SJCRH30 (cell line): Measurements from ENCODE around the gene ZNF280B. TPM values are rescaled to one million over a fixed set of nuclear protein-coding genes. Genes with fewer than 3 reads are reported as not detected.
"Not testable (repeated sequence)": the region's sequence is repeated elsewhere in the genome, so short reads cannot be mapped to it uniquely, and the experiment has no call there.

Experiments
- DNase-seq, 2 experiments: peaks; one replicate each; pipeline ENCODE4 v3.0.0-alpha.2; 2015 to 2020
- H3K27ac ChIP-seq: fragments of 250-450 bp; sonication (Bioruptor Pico); 2 replicates; pipeline ENCODE4 v1.5.1; 2020; ENCODE audit warnings: mild to moderate bottlenecking, moderate library complexity
- H3K27me3 ChIP-seq: fragments of 250-450 bp; sonication (Bioruptor Pico); 2 replicates; pipeline ENCODE4 v1.5.1; 2020; ENCODE audit warnings: mild to moderate bottlenecking, moderate library complexity
- H3K36me3 ChIP-seq: fragments of 250-450 bp; sonication (Bioruptor Pico); 2 replicates; pipeline ENCODE4 v1.5.1; 2020; ENCODE audit warnings: mild to moderate bottlenecking, moderate library complexity
- H3K4me1 ChIP-seq: fragments of 250-450 bp; sonication (Bioruptor Pico); 2 replicates; pipeline ENCODE4 v1.5.1; 2020; ENCODE audit warnings: mild to moderate bottlenecking, moderate library complexity
- H3K4me3 ChIP-seq: fragments of 250-450 bp; sonication (Bioruptor Pico); 2 replicates; pipeline ENCODE4 v1.5.1; 2020; ENCODE audit warnings: mild to moderate bottlenecking, moderate library complexity
- H3K9me3 ChIP-seq: fragments of 250-450 bp; sonication (Bioruptor Pico); replicated peaks from 2 replicates; pipeline ENCODE4 v1.5.1; 2020; ENCODE audit warnings: mild to moderate bottlenecking, moderate library complexity
- total RNA-seq: library from RNA; depleted of rRNA; stranded (reverse); fragments of >200 nt; shearing (Covaris generic); gene quantifications from 2 replicates; pipeline ENCODE4 v1.2.3, GENCODE V29; 2014

ZNF280B gene
- total RNA-seq, 1 experiment from 2014 or later: 0.24 TPM

GRCh38 chr22:22469527-22469926 lies 39.0 kb downstream of the ZNF280B start:
- Histone ChIP-seq H3K4me3 (no peak overlapping the region), H3K27ac (no peak overlapping the region)

GRCh38 chr22:22468794-22469469 lies 39.6 kb downstream of the ZNF280B start:
- not testable (repeated sequence) for H3K27ac ChIP-seq, H3K27me3 ChIP-seq, DNase-seq, H3K36me3 ChIP-seq, H3K4me1 ChIP-seq, H3K4me3 ChIP-seq
- peaks cover 12% of the 10 kb centered on the region for H3K9me3 ChIP-seq

More at GRCh38 chr22:22469527-22469926, 39.0 kb downstream of the ZNF280B start:
- Histone ChIP-seq H3K27me3 (no peaks in the 10 kb centered on the region), H3K9me3 (peaks cover 12% of the 10 kb centered on the region), H3K4me1 (peaks cover 1% of the 10 kb centered on the region; the same call in 1 of the 2 replicates), H3K36me3 (no peaks in the 10 kb centered on the region)
- DNase-seq: no peak

DNA sequence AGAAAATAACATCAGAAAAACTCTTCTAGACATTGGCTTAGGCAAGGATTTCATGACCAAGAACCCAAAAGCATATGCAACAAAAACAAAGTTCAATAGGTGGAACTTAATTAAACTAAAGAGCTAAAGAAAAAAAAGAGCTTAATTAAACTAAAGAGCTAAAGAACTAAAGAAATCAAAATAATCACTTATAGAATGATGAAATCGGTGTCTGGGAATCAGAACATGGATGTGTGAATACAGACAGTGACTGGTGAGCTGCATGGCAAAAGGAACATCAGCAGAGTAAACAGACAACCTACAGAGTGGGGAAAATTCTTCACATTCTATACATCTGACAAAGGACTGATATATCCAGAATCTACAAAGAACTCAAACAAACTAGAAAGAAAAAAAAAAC lies 41.4 kb downstream of the ZNF280B start:
- H3K9me3 ChIP-seq: peaks cover 12% of the 10 kb centered on the region
- H3K4me1 ChIP-seq: peaks cover 11% of the 10 kb centered on the region
- H3K4me3 ChIP-seq: no peak overlapping the region
- H3K27ac ChIP-seq: no peak overlapping the region
- no peak for DNase-seq
- no peaks in the 10 kb centered on the region for H3K36me3 ChIP-seq
- H3K27me3 ChIP-seq: no peaks in the 10 kb centered on the region

- H3K27me3 ChIP-seq: no peaks in the 10 kb centered on the region
- peaks cover 11% of the 10 kb centered on the region for H3K4me1 ChIP-seq
- H3K9me3 ChIP-seq: peaks cover 12% of the 10 kb centered on the region
- no peak overlapping the region for H3K27ac ChIP-seq
- DNase-seq: no peak
- no peak overlapping the region for H3K4me3 ChIP-seq
- no peaks in the 10 kb centered on the region for H3K36me3 ChIP-seq
Measured at GRCh38 chr22:22465782-22466181, 42.8 kb downstream of the ZNF280B start.

GRCh38 chr22:22465094-22465602 lies 43.4 kb downstream of the ZNF280B start:
- no peak overlapping the region for H3K4me3 ChIP-seq
- no peak for DNase-seq
- peaks cover 12% of the 10 kb centered on the region for H3K9me3 ChIP-seq
- H3K36me3 ChIP-seq: no peaks in the 10 kb centered on the region
- H3K27me3 ChIP-seq: no peaks in the 10 kb centered on the region
- peaks cover 11% of the 10 kb centered on the region for H3K4me1 ChIP-seq
- H3K27ac ChIP-seq: no peak overlapping the region

- peaks cover 11% of the 10 kb centered on the region for H3K4me1 ChIP-seq
Measured at GRCh38 chr22:22464541-22465054, 43.9 kb downstream of the ZNF280B start.

DNA sequence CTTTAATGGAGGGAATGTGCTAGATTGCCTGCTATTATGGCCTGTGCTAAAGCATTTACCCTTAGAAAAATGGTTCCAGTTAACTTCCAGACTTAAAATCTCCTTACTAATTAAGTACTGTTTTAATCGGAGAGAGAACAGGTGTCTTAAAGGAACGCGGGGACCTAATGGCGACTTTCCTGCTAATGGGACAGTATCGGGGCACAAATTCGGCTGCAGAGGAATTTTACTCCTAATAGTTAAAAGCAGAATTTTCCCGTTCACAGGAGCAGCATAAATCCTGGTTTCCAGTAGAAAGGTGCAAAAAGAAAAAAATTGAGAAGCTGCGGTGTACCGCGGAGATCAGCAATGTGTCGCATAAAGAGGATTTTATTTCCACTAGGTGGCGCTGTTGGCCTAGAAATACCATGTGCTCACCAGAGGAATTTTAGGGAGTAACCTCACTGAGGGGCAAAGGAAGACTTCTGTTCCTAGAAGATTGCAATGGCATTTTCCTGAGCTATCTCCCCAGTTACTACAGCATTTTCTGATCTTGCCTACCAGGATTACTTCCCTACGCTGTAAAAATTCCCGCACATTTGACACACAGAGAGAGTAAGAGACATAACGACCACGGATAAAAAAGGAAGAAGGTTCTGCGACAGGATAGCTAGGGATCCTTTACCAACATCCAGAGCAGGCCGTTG lies 44.5 kb downstream of the ZNF280B start:
- Histone ChIP-seq H3K9me3 (peaks cover 9% of the 10 kb centered on the region), H3K27me3 (no peaks in the 10 kb centered on the region), H3K4me1 (peaks cover 11% of the 10 kb centered on the region), H3K36me3 (no peaks in the 10 kb centered on the region), H3K27ac (no peak overlapping the region), H3K4me3 (no peak overlapping the region)
- peak; percentile 64 to 89 for DNase-seq

More at GRCh38 chr22:22464541-22465054, 43.9 kb downstream of the ZNF280B start:
- H3K4me3 ChIP-seq: no peak overlapping the region
- H3K36me3 ChIP-seq: no peaks in the 10 kb centered on the region
- no peak for DNase-seq
- peaks cover 12% of the 10 kb centered on the region for H3K9me3 ChIP-seq
- H3K27ac ChIP-seq: no peak overlapping the region
- no peaks in the 10 kb centered on the region for H3K27me3 ChIP-seq

DNA sequence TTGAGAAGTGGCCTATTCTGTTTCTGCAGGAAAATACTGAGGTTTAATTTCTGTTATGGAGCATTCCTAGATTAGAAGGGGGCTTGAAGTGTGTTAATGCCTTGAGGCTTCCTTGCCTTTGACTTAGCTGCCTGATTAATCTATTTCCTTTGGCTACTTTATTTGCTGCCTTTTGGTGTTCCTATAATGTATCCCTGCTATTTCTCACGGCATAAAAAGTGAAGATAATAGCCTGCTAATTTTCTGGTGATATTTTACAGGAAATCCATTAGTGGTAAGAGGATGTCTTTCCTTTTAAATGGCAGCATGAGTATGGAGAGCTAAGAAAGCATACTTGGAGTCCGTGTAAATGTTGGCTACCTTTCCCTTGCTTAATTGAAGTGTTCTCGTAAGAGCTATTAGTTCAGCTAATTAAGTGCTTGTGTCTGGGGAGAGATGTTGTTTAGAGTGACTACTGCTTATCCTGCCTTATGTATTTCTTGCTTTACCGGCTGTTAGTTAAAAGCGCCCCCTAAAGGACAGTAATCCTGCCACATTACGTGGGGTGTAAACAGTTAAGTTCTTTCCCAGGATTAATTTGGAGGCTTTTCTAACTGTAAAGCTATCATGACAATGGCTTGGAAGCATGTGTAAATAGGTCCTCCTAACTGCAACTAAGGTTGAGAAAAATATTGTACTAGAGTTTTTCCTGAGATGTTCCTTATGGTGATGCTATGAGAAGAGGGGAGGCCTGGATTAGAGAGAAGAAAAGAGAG lies 45.6 kb downstream of the ZNF280B start:
- peaks cover 11% of the 10 kb centered on the region for H3K4me1 ChIP-seq
- no peaks in the 10 kb centered on the region for H3K27me3 ChIP-seq
- DNase-seq: peak in 1 of 2 experiments; percentile 46
- no peak overlapping the region for H3K4me3 ChIP-seq
- peaks cover 7% of the 10 kb centered on the region; the same call in 1 of the 2 replicates for H3K9me3 ChIP-seq
- H3K36me3 ChIP-seq: no peaks in the 10 kb centered on the region
- H3K27ac ChIP-seq: no peak overlapping the region

DNA sequence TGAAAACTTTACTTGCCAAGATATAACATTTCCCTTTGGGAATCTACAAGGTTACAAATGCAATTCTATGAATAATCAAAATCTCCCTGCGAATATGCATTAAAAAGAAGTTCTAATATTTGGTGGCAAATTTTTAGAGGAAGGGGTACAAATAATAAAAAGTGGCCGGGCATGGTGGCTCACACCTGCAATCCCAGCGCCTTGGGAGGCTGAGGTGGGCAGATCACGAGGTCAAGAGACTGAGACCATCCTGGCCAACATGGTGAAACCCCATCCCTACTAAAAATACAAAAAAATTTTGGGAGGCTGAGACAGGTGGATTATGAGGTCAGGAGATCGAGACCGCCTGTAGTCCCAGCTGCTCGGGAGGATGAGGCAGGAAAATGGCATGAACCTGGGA lies 47.0 kb downstream of the ZNF280B start:
- Histone ChIP-seq H3K27me3 (no peaks in the 10 kb centered on the region), H3K4me3 (no peak overlapping the region), H3K9me3 (peaks cover 9% of the 10 kb centered on the region; the same call in 1 of the 2 replicates), H3K27ac (no peak overlapping the region), H3K36me3 (no peaks in the 10 kb centered on the region), H3K4me1 (peaks cover 11% of the 10 kb centered on the region)
- DNase-seq: no peak

- Histone ChIP-seq H3K9me3 (peaks cover 9% of the 10 kb centered on the region; the same call in 1 of the 2 replicates), H3K36me3 (no peaks in the 10 kb centered on the region), H3K4me1 (peaks cover 11% of the 10 kb centered on the region), H3K27me3 (no peaks in the 10 kb centered on the region), H3K27ac (no peak overlapping the region), H3K4me3 (no peak overlapping the region)
- no peak for DNase-seq
Measured at GRCh38 chr22:22461111-22461510, 47.4 kb downstream of the ZNF280B start.

DNA sequence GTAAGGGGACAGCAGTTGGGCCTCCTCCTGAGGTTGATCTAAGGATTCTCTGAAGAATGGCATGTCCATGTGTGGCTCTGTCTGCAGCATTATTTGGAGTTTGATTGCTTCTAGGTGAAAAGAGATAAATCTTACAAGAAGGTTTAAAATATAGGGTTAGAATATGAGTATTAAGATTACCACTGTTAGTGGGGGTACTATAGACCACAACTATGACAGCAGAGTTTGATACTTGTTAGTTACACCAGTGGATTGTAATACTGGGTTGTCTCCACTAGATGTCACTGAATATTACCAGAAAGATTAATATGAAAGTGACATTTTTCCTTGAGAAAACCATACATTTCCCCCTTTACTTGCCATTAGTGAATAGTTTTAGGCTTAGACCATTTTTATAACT lies 47.9 kb downstream of the ZNF280B start:
- Histone ChIP-seq H3K9me3 (peaks cover 9% of the 10 kb centered on the region; the same call in 1 of the 2 replicates), H3K4me3 (no peak overlapping the region), H3K27me3 (no peaks in the 10 kb centered on the region), H3K36me3 (no peaks in the 10 kb centered on the region), H3K4me1 (peaks cover 11% of the 10 kb centered on the region), H3K27ac (no peak overlapping the region)
- peak in 1 of 2 experiments; percentile 67 for DNase-seq

DNA sequence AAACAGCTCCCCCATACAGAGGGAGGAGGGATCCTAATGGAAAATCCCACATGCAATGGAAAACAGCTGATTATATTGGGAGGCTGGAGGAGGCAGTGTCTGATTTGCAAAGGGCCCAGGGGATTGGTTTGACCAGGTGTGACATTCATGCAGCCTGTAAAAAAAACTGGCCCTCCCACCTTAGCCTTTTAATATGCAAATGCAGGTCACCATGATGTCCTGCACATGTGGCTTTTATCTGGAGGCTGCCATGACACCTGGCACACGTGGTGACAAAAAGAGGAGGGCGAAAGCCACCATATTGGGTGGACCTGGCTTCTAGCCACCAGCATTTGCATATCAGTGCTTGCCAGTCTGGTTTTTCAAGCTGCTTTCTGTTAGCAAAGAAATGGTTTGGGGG lies 48.5 kb downstream of the ZNF280B start:
- H3K36me3 ChIP-seq: no peaks in the 10 kb centered on the region
- DNase-seq: no peak
- H3K9me3 ChIP-seq: peaks cover 9% of the 10 kb centered on the region; the same call in 1 of the 2 replicates
- H3K4me1 ChIP-seq: peaks cover 11% of the 10 kb centered on the region
- no peak overlapping the region for H3K27ac ChIP-seq
- H3K27me3 ChIP-seq: no peaks in the 10 kb centered on the region
- H3K4me3 ChIP-seq: no peak overlapping the region

DNA sequence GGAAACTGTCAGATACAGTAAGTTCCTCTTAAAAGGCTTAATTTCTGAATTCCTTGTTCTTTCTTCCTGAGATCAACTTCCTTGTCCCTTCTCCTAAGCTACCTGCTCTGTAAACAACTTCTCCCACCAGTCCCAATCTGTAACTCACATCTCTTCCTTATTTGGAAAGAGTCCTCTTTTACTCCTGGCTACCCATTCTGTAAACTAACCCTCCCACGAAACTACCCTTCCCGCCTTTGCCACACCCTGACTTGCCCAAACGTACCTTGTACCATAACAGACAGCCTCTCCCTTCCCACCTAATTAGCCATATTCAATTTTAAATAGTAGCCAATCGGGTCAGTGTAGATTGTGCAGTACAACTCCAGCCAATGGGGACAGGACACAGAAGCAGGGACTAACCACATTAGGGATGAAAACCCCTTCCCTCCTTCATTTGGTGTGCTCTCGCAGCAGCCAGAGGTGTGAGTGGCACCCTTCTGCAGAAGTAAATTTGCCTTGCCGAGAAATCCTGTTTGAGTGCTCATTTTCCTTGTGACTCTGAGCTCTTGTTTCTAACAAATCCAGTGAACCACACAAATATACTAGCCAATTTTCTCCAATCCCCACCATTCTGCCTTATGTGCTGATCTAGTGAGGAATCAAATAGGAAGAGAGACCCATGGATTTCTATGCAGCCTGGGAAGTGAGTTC lies 49.5 kb downstream of the ZNF280B start:
- H3K9me3 ChIP-seq: peaks cover 9% of the 10 kb centered on the region; the same call in 1 of the 2 replicates
- H3K4me1 ChIP-seq: peaks cover 6% of the 10 kb centered on the region; the same call in 1 of the 2 replicates
- H3K4me3 ChIP-seq: no peak overlapping the region
- H3K36me3 ChIP-seq: no peaks in the 10 kb centered on the region
- no peaks in the 10 kb centered on the region for H3K27me3 ChIP-seq
- no peak overlapping the region for H3K27ac ChIP-seq
- no peak for DNase-seq

GRCh38 chr22:22458387-22458786 lies 50.2 kb downstream of the ZNF280B start:
- H3K27ac ChIP-seq: no peak overlapping the region
- no peaks in the 10 kb centered on the region for H3K27me3 ChIP-seq
- H3K4me1 ChIP-seq: 0 out of 2 replicates have a peak, but pooled peaks cover 2% of the 10 kb centered on the region
- no peaks in the 10 kb centered on the region for H3K36me3 ChIP-seq
- H3K9me3 ChIP-seq: peaks cover 9% of the 10 kb centered on the region; the same call in 1 of the 2 replicates
- DNase-seq: no peak
- H3K4me3 ChIP-seq: no peak overlapping the region
